Activated CD8-positive, alpha-beta T cell treated with anti-CD3 and anti-CD28 coated beads for 36 hours (primary cell): ENCODE results near the gene NLRP6. TPM values are rescaled to one million over a fixed set of nuclear protein-coding genes. Genes with fewer than 3 reads are reported as not detected.
"Not testable (repeated sequence)": the region's sequence is repeated elsewhere in the genome, so short reads cannot be mapped to it uniquely, and the experiment has no call there.

Experiments used
- ATAC-seq: fragments of 200-7000 bp; cut with Tn5 transposase; one replicate; pipeline ENCODE4 v1.10.0; 2021; ENCODE audit warnings: mild to moderate bottlenecking, moderate library complexity
- CTCF ChIA-PET: fragments of 350-600 bp; sonication (Branson Sonifier 250); formaldehyde crosslinking; loops from one replicate; lab custom pipeline; 2021; ENCODE audit warnings: antibody characterized with exemption; lab: Charles Lee
- POLR2A ChIA-PET: fragments of 350-600 bp; sonication (Branson Sonifier 250); formaldehyde crosslinking; loops from one replicate; lab custom pipeline; 2021; ENCODE audit warnings: antibody characterized with exemption; lab: Charles Lee
- DNase-seq: peaks from one replicate; pipeline ENCODE4 v3.0.0-alpha.2; 2020
- H3K27ac Mint-ChIP-seq: one replicate; pipeline ENCODE4 v1.8.0; 2021; ENCODE audit warnings: mild to moderate bottlenecking, mixed read lengths
- H3K27me3 Mint-ChIP-seq: one replicate; pipeline ENCODE4 v1.8.0; 2021; ENCODE audit warnings: mixed read lengths
- H3K36me3 Mint-ChIP-seq: one replicate; pipeline ENCODE4 v1.8.0; 2021; ENCODE audit warnings: low read depth, mixed read lengths
- H3K4me1 Mint-ChIP-seq: one replicate; pipeline ENCODE4 v1.8.0; 2021; ENCODE audit warnings: low read depth, mixed read lengths
- H3K4me3 Mint-ChIP-seq: one replicate; pipeline ENCODE4 v1.8.0; 2021; ENCODE audit warnings: mild to moderate bottlenecking, moderate library complexity, mixed read lengths
- H3K9me3 Mint-ChIP-seq: one replicate; pipeline ENCODE4 v1.8.0; 2021; ENCODE audit warnings: mixed read lengths
- intact Hi-C: fragments of 100-400 bp; cut with micrococcal nuclease; formaldehyde crosslinking; loops from one replicate; pipeline ENCODE4 v1.10.0; 2022
- total RNA-seq, 2 experiments: library from RNA; stranded (reverse); gene quantifications; one replicate each; pipeline ENCODE4 v1.2.3, GENCODE V29; 2021
- TF ChIP-seq, protein P1 (sequence below): fragments of 200-600 bp; IDR thresholded peaks from one replicate; pipeline ENCODE4 v1.8.0; 2022; ENCODE audit warnings: antibody characterized with exemption, mild to moderate bottlenecking

The NLRP6 gene
- total RNA-seq, 2 experiments from 2014 or later: 3.3 to 3.4 TPM

DNA sequence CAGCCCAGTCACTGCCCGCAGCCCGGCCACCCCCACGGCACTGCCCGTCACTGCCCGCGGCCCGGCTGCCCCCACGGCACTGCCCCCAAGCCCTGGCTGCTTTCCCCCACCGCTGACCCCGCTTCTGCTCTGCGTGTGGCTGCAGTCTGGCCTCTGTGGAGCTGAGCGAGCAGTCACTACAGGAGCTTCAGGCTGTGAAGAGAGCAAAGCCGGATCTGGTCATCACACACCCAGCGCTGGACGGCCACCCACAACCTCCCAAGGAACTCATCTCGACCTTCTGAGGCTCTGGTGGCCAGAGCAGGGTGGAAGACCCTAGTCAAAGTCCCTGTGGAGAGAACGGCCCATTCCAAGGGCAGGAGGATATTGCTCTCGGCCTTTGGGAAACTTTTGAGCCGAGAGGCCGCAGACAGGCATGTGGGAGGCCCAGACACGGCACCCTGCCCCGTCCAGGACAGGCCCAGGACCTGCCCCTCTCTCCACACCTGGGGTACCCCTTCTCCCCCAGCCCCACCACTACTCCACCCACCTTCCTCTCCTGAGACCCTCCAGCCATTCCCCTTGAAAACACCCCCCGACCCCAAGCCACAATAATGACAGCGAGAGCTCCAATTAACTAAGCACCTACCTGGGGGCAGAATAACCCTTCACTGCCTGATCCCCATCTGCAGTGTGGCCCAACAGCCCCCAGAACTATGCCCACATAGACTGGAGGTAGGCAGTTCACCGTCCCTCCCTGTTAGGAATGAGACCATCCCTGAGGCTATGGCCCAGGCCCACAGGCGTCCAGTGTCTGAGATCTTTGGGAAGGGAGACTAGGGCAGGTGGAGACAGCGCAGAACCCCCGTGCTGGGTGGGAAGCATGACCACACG, 7.0 kb downstream of the NLRP6 start:
- H3K27ac Mint-ChIP-seq: peak overlapping the region; percentile 70
- H3K9me3 Mint-ChIP-seq: no peaks in the 10 kb centered on the region
- ChIA-PET CTCF (interaction anchor here (4.5 to 7.4 kb wide), 2 partner anchors 22 to 35 kb away, joined by 26 to 44 read pairs; partner anchors contain the start of gene IFITM2), POLR2A (interaction anchor here (0.8 to 7.7 kb wide), 5 partner anchors 9 to 70 kb away, joined by 3 to 33 read pairs (median 3); no protein-coding TSS in a partner anchor)
- DNase-seq (no peak), ATAC-seq (no peak)
- peaks cover 8% of the 10 kb centered on the region for H3K27me3 Mint-ChIP-seq
- intact Hi-C loops: no loop called here
- TF ChIP-seq, protein P1, sequence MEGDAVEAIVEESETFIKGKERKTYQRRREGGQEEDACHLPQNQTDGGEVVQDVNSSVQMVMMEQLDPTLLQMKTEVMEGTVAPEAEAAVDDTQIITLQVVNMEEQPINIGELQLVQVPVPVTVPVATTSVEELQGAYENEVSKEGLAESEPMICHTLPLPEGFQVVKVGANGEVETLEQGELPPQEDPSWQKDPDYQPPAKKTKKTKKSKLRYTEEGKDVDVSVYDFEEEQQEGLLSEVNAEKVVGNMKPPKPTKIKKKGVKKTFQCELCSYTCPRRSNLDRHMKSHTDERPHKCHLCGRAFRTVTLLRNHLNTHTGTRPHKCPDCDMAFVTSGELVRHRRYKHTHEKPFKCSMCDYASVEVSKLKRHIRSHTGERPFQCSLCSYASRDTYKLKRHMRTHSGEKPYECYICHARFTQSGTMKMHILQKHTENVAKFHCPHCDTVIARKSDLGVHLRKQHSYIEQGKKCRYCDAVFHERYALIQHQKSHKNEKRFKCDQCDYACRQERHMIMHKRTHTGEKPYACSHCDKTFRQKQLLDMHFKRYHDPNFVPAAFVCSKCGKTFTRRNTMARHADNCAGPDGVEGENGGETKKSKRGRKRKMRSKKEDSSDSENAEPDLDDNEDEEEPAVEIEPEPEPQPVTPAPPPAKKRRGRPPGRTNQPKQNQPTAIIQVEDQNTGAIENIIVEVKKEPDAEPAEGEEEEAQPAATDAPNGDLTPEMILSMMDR: no peak
- H3K36me3 Mint-ChIP-seq: peaks cover 44% of the 10 kb centered on the region
- peak overlapping the region; percentile 16 for H3K4me3 Mint-ChIP-seq
- H3K4me1 Mint-ChIP-seq: peaks cover 62% of the 10 kb centered on the region

DNA sequence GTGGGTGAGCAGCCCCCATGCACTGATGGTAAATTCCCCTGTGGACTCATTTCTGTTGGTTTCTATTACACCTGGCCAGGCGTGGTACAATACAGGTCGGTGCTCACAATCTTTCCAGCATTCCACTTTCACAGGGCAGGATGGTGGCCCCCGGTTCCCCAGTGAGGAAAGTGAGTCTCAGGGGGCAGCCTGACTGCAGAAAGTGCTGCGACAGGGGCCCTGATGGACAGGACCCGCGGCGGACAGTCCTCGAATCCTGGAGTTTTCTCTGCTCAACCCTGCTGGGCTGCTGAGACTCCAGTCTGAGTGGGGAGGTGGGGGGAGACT, 7.7 kb downstream of the NLRP6 start:
- ChIA-PET CTCF (interaction anchor here (1.5 to 4.5 kb wide), 2 partner anchors 20 to 35 kb away, joined by 8 to 26 read pairs; no protein-coding TSS in a partner anchor), POLR2A (interaction anchor here (0.8 to 1.4 kb wide), 4 partner anchors 12 to 70 kb away, joined by 3 read pairs; no protein-coding TSS in a partner anchor)
- ATAC-seq (no peak), DNase-seq (no peak)
- Mint-ChIP-seq H3K4me3 (no peak overlapping the region), H3K27me3 (peaks cover 6% of the 10 kb centered on the region), H3K36me3 (peaks cover 47% of the 10 kb centered on the region), H3K9me3 (no peaks in the 10 kb centered on the region), H3K27ac (peak overlapping the region; percentile 70), H3K4me1 (peaks cover 60% of the 10 kb centered on the region)
- TF ChIP-seq, protein P1: no peak
- intact Hi-C loops: no loop called here

DNA sequence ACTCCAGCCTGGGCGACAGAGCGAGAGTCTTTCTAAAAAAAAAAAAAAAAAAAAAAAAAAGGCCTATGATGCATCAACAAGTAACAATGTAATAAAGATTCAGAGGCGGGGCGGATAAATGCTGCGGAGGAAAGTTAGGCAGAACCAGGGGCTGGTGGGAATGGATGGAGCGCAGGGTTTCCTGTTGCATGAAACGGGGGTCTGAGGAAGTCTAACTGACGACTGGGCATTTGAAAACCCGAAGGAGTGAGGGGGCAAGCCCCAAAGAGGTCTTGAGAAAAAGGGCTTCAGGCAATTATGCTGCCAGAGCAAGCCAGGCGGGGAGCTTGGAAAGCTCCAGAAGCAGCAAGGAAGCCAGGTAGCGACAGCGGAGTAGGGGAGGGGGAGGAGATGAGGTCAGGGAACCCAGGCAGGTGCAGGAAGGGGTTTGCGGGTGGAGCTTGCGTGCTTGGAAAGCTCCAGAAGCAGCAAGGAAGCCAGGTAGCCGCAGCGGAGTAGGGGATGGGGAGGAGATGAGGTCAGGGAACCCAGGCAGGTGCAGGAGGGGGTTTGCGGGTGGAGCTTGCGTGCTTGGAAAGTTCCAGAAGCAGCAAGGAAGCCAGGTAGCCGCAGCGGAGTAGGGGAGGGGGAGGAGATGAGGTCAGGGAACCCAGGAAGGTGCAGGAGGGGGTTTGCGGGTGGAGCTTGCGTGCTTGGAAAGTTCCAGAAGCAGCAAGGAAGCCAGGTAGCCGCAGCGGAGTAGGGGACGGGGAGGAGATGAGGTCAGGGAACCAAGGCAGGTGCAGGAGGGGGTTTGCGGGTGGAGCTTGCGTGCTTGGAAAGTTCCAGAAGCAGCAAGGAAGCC, 9.0 kb downstream of the NLRP6 start:
- intact Hi-C loops, H3K27me3 Mint-ChIP-seq, H3K9me3 Mint-ChIP-seq, ATAC-seq: not testable (repeated sequence)
- ChIA-PET POLR2A (interaction anchor here (0.5 to 6.2 kb wide), 14 partner anchors 7 to 119 kb away, joined by 3 to 67 read pairs (median 4); partner anchors contain the start of genes BET1L, IFITM5, NLRP6 and RIC8A), CTCF (interaction anchor here (1.4 to 4.5 kb wide), 5 partner anchors 8 to 36 kb away, joined by 3 to 26 read pairs (median 6); no protein-coding TSS in a partner anchor)
- peak; percentile 78 for DNase-seq
- H3K27ac Mint-ChIP-seq: peak overlapping the region; percentile 98
- peak overlapping the region; percentile 97 for H3K4me3 Mint-ChIP-seq
- H3K36me3 Mint-ChIP-seq: peaks cover 44% of the 10 kb centered on the region
- peaks cover 56% of the 10 kb centered on the region for H3K4me1 Mint-ChIP-seq

DNA sequence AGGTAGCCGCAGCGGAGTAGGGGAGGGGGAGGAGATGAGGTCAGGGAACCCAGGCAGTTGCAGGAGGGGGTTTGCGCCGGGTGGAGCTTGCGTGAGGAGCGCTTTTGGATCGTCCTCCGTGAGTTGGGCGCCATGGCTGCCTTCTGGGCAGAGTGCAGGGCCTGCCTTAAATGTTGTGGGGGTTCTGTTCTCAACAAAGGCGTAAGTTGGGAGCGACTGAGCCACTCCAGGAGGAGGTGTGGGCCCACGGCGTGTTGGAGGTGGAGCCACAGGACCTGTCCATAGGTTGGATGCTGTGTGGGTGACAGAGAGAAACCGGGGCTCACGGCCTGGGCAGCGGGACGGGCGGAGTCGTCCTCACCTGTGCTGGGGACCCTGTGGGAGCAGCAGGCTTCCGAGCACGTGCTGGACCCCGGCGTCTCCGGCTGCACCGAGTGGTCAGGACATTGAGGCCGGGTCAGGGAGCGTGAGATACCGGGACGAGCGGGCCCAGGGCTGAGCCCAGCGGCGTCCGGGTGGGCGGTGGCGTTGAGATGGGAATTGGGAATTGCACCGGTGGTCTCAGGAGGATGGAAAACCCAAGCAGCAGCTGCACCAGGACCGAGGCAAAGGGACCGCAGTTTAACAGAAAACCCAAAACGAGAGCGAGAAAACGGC, 9.7 kb downstream of the NLRP6 start:
- TF ChIP-seq, protein P1: no peak
- peak overlapping the region; percentile 97 for H3K4me3 Mint-ChIP-seq
- peaks cover 53% of the 10 kb centered on the region for H3K4me1 Mint-ChIP-seq
- ChIA-PET POLR2A (interaction anchor here (0.6 to 6.2 kb wide), 19 partner anchors 8 to 118 kb away, joined by 3 to 67 read pairs (median 4); partner anchors contain the start of genes BET1L, IFITM5, NLRP6 and PSMD13), CTCF (interaction anchor here (1.0 to 4.5 kb wide), 5 partner anchors 9 to 37 kb away, joined by 3 to 26 read pairs (median 6); no protein-coding TSS in a partner anchor)
- H3K27me3 Mint-ChIP-seq: no peaks in the 10 kb centered on the region
- intact Hi-C loops: no loop called here
- DNase-seq (no peak), ATAC-seq (peak; percentile 38)
- H3K27ac Mint-ChIP-seq: peak overlapping the region; percentile 98
- H3K36me3 Mint-ChIP-seq: peaks cover 42% of the 10 kb centered on the region
- no peaks in the 10 kb centered on the region for H3K9me3 Mint-ChIP-seq
